Neuronal stem cell (in vitro differentiated cells): ENCODE data around the gene ISLR.
"Not testable (repeated sequence)": the region's sequence is repeated elsewhere in the genome, so short reads cannot be mapped to it uniquely, and the experiment has no call there.

Experiments used
- DNase-seq: peaks from one replicate; pipeline ENCODE4 v3.0.0-alpha.2; 2013; ENCODE audit warnings: low spot score
- H2AFZ ChIP-seq: one replicate; pipeline ENCODE4 v1.6.1; 2013; ENCODE audit warnings: mild to moderate bottlenecking, low read length, inconsistent platforms
- H2AK5ac ChIP-seq: 2 replicates; pipeline ENCODE4 v1.6.1; 2013; ENCODE audit warnings: low read depth, mild to moderate bottlenecking, inconsistent platforms, low read length, moderate library complexity, mixed read lengths
- H2BK120ac ChIP-seq: 2 replicates; pipeline ENCODE4 v1.6.1; 2013; ENCODE audit warnings: low read depth, mild to moderate bottlenecking, inconsistent platforms, low read length, moderate library complexity, mixed read lengths
- H2BK12ac ChIP-seq: one replicate; pipeline ENCODE4 v1.6.1; 2013; ENCODE audit warnings: low read length, inconsistent platforms
- H2BK15ac ChIP-seq: 2 replicates; pipeline ENCODE4 v1.6.1; 2013; ENCODE audit warnings: mild to moderate bottlenecking, low read length, inconsistent platforms, mixed read lengths
- H2BK5ac ChIP-seq: one replicate; pipeline ENCODE4 v1.6.1; 2013; ENCODE audit warnings: inconsistent platforms, mild to moderate bottlenecking, low read length, moderate library complexity
- H3K14ac ChIP-seq: one replicate; pipeline ENCODE4 v1.6.1; 2013; ENCODE audit warnings: low read length, inconsistent platforms
- H3K18ac ChIP-seq: 2 replicates; pipeline ENCODE4 v1.6.1; 2013; ENCODE audit warnings: low read length, inconsistent platforms
- H3K23ac ChIP-seq: 2 replicates; pipeline ENCODE4 v1.6.1; 2013; ENCODE audit warnings: low read depth, mild to moderate bottlenecking, mixed read lengths, low read length, inconsistent platforms; ENCODE audit not compliant: poor library complexity
- H3K27ac ChIP-seq: replicated peaks from 3 replicates; pipeline ENCODE4 v1.5.1; 2013; ENCODE audit warnings: low read length, inconsistent platforms
- H3K27me3 ChIP-seq, 3 experiments: 2 replicates each; pipeline ENCODE4 v1.6.1; 2013; ENCODE audit warnings: low read length in 3 of 3, mild to moderate bottlenecking in 2 of 3, inconsistent platforms in 1 of 3, low read depth in 1 of 3, mixed read lengths in 1 of 3, moderate library complexity in 1 of 3; ENCODE audit not compliant: control insufficient read depth in 3 of 3, insufficient read depth in 3 of 3
- H3K36me3 ChIP-seq, 2 donors: replicated peaks in 1 of 2; 2 replicates each; pipeline ENCODE4 v1.6.1; 2013; ENCODE audit warnings: low read length in 2 of 2; ENCODE audit not compliant: control insufficient read depth in 2 of 2, insufficient read depth in 2 of 2
- H3K4ac ChIP-seq: 2 replicates; pipeline ENCODE4 v1.6.1; 2013; ENCODE audit warnings: inconsistent platforms, mild to moderate bottlenecking, low read length, moderate library complexity
- H3K4me1 ChIP-seq, 2 donors: 1 replicate in 1 of 2; 2 replicates in 1 of 2; pipeline ENCODE4 v1.6.1; 2013; ENCODE audit warnings: low read length in 2 of 2, low read depth in 1 of 2; ENCODE audit not compliant: control insufficient read depth in 2 of 2, insufficient read depth in 1 of 2
- H3K4me2 ChIP-seq: one replicate; pipeline ENCODE4 v1.6.1; 2013; ENCODE audit warnings: mild to moderate bottlenecking, low read length, inconsistent platforms; ENCODE audit not compliant: insufficient read depth, poor library complexity, severe bottlenecking
- H3K4me3 ChIP-seq, 2 donors: 2 replicates each; pipeline ENCODE4 v1.5.1; 2013; ENCODE audit warnings: low read length in 2 of 2, mild to moderate bottlenecking in 2 of 2, inconsistent platforms in 1 of 2, moderate library complexity in 1 of 2
- H3K79me1 ChIP-seq: one replicate; pipeline ENCODE4 v1.6.1; 2013; ENCODE audit warnings: low read depth, mild to moderate bottlenecking, inconsistent platforms, low read length, moderate library complexity
- H3K9ac ChIP-seq: one replicate; pipeline ENCODE4 v1.6.1; 2013; ENCODE audit warnings: mild to moderate bottlenecking, low read depth, low read length, inconsistent platforms; ENCODE audit not compliant: poor library complexity
- H3K9me3 ChIP-seq, 2 donors: replicated peaks in 1 of 2; 2 replicates each; pipeline versions ENCODE3 to v1.6.1; 2013; ENCODE audit warnings: low read length in 2 of 2, mild to moderate bottlenecking in 2 of 2, inconsistent platforms in 1 of 2, low read depth in 1 of 2, mixed read lengths in 1 of 2, moderate library complexity in 1 of 2; ENCODE audit not compliant: control insufficient read depth in 2 of 2, insufficient read depth in 1 of 2
- H4K8ac ChIP-seq: one replicate; pipeline ENCODE4 v1.6.1; 2013; ENCODE audit warnings: low read depth, mild to moderate bottlenecking, inconsistent platforms, low read length, moderate library complexity
- H4K91ac ChIP-seq: one replicate; pipeline ENCODE4 v1.6.1; 2013; ENCODE audit warnings: low read length, low read depth, mild to moderate bottlenecking, inconsistent platforms; ENCODE audit not compliant: poor library complexity
- WGBS, 2 donors: extraction: QIAGEN DNeasy Blood & Tissue Kit; methylation state at CpG; one replicate each; pipeline ENCODE4 v1.1.7; 2013; ENCODE audit warnings: missing lambda C conversion rate in 2 of 2, mixed read lengths in 1 of 2; ENCODE audit not compliant: insufficient read length in 2 of 2, insufficient replicate concordance in 1 of 2; ENCODE audit errors: extremely low coverage in 2 of 2; 5-methylcytosine and 5-hydroxymethylcytosine counted together

The ISLR gene

GRCh38 chr15:74162195-74162536 is 11.3 kb upstream of the ISLR start:
- no CpG with 5 or more reads among the region's 3 CpGs for WGBS, 2 donors
- not testable (repeated sequence) for H3K79me1 ChIP-seq, H3K4me1 ChIP-seq, DNase-seq, H3K9me3 ChIP-seq, H4K8ac ChIP-seq, H2AFZ ChIP-seq, H3K27ac ChIP-seq, H3K14ac ChIP-seq, H2BK120ac ChIP-seq, H3K18ac ChIP-seq, H2AK5ac ChIP-seq, H4K91ac ChIP-seq, H3K23ac ChIP-seq, H2BK15ac ChIP-seq, H3K27me3 ChIP-seq, H3K9ac ChIP-seq, H3K4ac ChIP-seq, H3K4me2 ChIP-seq, H2BK12ac ChIP-seq, H2BK5ac ChIP-seq, H3K36me3 ChIP-seq, H3K4me3 ChIP-seq

- Histone ChIP-seq H3K9me3 (no peaks in the 10 kb centered on the region), H3K4me3 (no peak overlapping the region), H2BK12ac (no peak overlapping the region), H3K4ac (no peak overlapping the region), H3K4me2 (no peak overlapping the region), H3K18ac (no peak overlapping the region), H3K79me1 (no peaks in the 10 kb centered on the region), H3K36me3 (no peaks in the 10 kb centered on the region), H2BK15ac (no peak overlapping the region), H2AK5ac (no peak overlapping the region), H4K8ac (no peak overlapping the region), H2BK120ac (no peak overlapping the region), H2AFZ (no peak overlapping the region), H4K91ac (no peak overlapping the region), H3K9ac (no peak overlapping the region), H3K23ac (no peak overlapping the region), H3K27ac (no peak overlapping the region), H3K14ac (no peak overlapping the region), H2BK5ac (no peak overlapping the region), H3K4me1 (peaks cover 0 to 10% of the 10 kb centered on the region in 2 donors), H3K27me3 (peaks cover 0 to 6% (median 2%) of the 10 kb centered on the region in 3 experiments)
- DNase-seq: no peak
- no CpG with 5 or more reads among the region's 1 CpG for WGBS, 2 donors
Observed at GRCh38 chr15:74165461-74165860, 8.0 kb upstream of the ISLR start.

- peaks cover 0 to 6% (median 2%) of the 10 kb centered on the region in 3 experiments for H3K27me3 ChIP-seq
- DNase-seq: no peak
- H3K4ac ChIP-seq: no peak overlapping the region
- H2BK15ac ChIP-seq: no peak overlapping the region
- no peak overlapping the region for H4K91ac ChIP-seq
- peak overlapping the region; percentile 39 for H2BK5ac ChIP-seq
- H3K9ac ChIP-seq: peak overlapping the region; percentile 31
- H3K23ac ChIP-seq: peak overlapping the region; percentile 3
- H3K18ac ChIP-seq: peak overlapping the region; percentile 82
- no peak overlapping the region for H3K14ac ChIP-seq
- no peak overlapping the region for H3K4me2 ChIP-seq
- H3K9me3 ChIP-seq: no peaks in the 10 kb centered on the region
- H2AK5ac ChIP-seq: peak overlapping the region; percentile 49
- no peak overlapping the region for H4K8ac ChIP-seq
- no peak overlapping the region for H2AFZ ChIP-seq
- peak overlapping the region; percentile 64 for H2BK12ac ChIP-seq
- H3K4me3 ChIP-seq: no peak overlapping the region
- H3K36me3 ChIP-seq: no peaks in the 10 kb centered on the region
- H3K4me1 ChIP-seq: peaks cover 3 to 18% of the 10 kb centered on the region in 2 donors
- peaks cover 2% of the 10 kb centered on the region for H3K79me1 ChIP-seq
- H2BK120ac ChIP-seq: peak overlapping the region; percentile 37
- WGBS, 2 donors: no CpG with 5 or more reads among the region's 4 CpGs
- H3K27ac ChIP-seq: no peak overlapping the region
Observed at GRCh38 chr15:74167891-74168331, 5.6 kb upstream of the ISLR start.

GRCh38 chr15:74168711-74169126 is 4.8 kb upstream of the ISLR start:
- WGBS, 2 donors: no CpG with 5 or more reads among the region's 3 CpGs
- Histone ChIP-seq H3K79me1 (peaks cover 2% of the 10 kb centered on the region), H2AFZ (no peak overlapping the region), H2BK15ac (no peak overlapping the region), H3K9ac (no peak overlapping the region), H3K4ac (no peak overlapping the region), H3K18ac (no peak overlapping the region), H2BK12ac (no peak overlapping the region), H3K27ac (no peak overlapping the region), H3K23ac (no peak overlapping the region), H3K4me2 (no peak overlapping the region), H2AK5ac (no peak overlapping the region), H3K4me3 (no peak overlapping the region), H4K91ac (no peak overlapping the region), H3K27me3 (peaks cover 0 to 6% (median 2%) of the 10 kb centered on the region in 3 experiments), H2BK120ac (no peak overlapping the region), H3K14ac (no peak overlapping the region), H4K8ac (no peak overlapping the region), H3K9me3 (no peaks in the 10 kb centered on the region), H3K36me3 (no peaks in the 10 kb centered on the region), H3K4me1 (peaks cover 10 to 26% of the 10 kb centered on the region in 2 donors), H2BK5ac (no peak overlapping the region)
- DNase-seq: no peak
